Cerebellar nuclear complex (tissue), 1 donor: Measurements from ENCODE around the gene LRRC34.

Source experiments
- DNase-seq, 2 experiments: peaks; one replicate each; lab custom pipeline; 2025; lab: John Stamatoyannopoulos, UW

The LRRC34 gene

GRCh38 chr3:169764882-169765612 lies 47.7 kb downstream of the LRRC34 start, which contains the start of gene TERC:
TERC (minus strand) TSS chr3:169765060.
- DNase-seq, result peak; percentile 27 to 84

- DNase-seq, result peak; percentile 5 to 40
Observed at GRCh38 chr3:169764312-169764881, 48.3 kb downstream of the LRRC34 start.

GRCh38 chr3:169760479-169760878 lies 52.2 kb downstream of the LRRC34 start:
- no peak for DNase-seq

- no peak for DNase-seq
Observed at GRCh38 chr3:169759256-169759655, 53.4 kb downstream of the LRRC34 start.

GRCh38 chr3:169758359-169758994 lies 54.2 kb downstream of the LRRC34 start:
- no peak for DNase-seq

- no peak for DNase-seq
Observed at GRCh38 chr3:169755488-169755887, 57.2 kb downstream of the LRRC34 start.

- no peak for DNase-seq
Observed at GRCh38 chr3:169754711-169755110, 58.0 kb downstream of the LRRC34 start.

GRCh38 chr3:169751875-169752274 lies 60.8 kb downstream of the LRRC34 start:
- DNase-seq, result no peak

- no peak for DNase-seq
Observed at GRCh38 chr3:169750665-169751064, 62.0 kb downstream of the LRRC34 start.

- no peak for DNase-seq
Observed at GRCh38 chr3:169748670-169749069, 64.0 kb downstream of the LRRC34 start.

- no peak for DNase-seq
Observed at GRCh38 chr3:169746924-169747323, 65.8 kb downstream of the LRRC34 start.

GRCh38 chr3:169744366-169745054 lies 68.2 kb downstream of the LRRC34 start:
- DNase-seq, result no peak
